ENCODE results near the gene CAPN15. TPM values are rescaled to one million over a fixed set of nuclear protein-coding genes. Genes with fewer than 3 reads are reported as not detected.

Gene CAPN15
- total RNA-seq, 1 experiment from 2014 or later, result 76.4 TPM

DNA sequence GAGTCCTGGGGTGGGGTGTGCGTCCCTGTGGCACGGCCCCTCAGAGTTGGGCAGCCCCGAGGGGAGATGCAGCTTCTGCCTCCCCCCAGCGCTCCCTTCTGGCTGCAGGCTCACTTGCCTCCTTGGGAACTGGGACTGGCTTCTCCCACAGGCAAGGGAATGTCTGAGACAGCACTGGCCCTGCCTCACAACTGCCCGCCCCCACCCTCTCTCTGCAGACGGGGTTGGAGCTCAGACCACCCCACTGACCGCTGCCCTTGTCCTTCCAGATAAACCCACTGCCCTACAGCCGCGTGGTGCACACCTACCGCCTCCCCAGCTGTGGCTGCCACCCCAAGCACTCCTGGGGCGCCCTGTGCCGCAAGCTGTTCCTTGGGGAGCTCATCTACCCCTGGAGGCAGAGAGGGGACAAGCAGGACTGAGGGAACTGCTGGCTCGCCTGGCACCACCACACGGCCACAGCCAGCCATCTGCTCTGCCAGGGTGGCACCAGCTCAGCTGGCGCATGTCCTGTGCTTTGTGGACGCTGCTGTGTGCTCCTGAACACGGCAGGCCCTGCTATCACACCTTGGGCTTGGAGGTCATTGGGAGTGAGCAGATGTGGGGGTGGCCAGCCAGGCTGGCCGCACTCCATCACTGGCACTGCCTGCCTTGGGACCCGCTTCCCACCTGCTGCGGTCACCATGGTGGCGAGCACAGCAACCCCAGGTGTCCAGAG, 55.3 kb downstream of the CAPN15 start:
- no peak overlapping the region for H3K23ac ChIP-seq (ENCODE audit: insufficient read length, low read depth, low read length)
- H3K27me3 Mint-ChIP-seq (ENCODE audit: low read depth), result peaks cover 27% of the 10 kb centered on the region
- H3K18ac ChIP-seq (ENCODE audit: insufficient read length, low read depth, low read length), result no peak overlapping the region
- H3K4ac ChIP-seq (ENCODE audit: low read depth, low read length), result no peak overlapping the region
- DNase-seq, result no peak
- H4K20me1 ChIP-seq (ENCODE audit: control insufficient read depth, insufficient read depth, insufficient read length), result no peaks in the 10 kb centered on the region
- TF ChIP-seq, protein P1, sequence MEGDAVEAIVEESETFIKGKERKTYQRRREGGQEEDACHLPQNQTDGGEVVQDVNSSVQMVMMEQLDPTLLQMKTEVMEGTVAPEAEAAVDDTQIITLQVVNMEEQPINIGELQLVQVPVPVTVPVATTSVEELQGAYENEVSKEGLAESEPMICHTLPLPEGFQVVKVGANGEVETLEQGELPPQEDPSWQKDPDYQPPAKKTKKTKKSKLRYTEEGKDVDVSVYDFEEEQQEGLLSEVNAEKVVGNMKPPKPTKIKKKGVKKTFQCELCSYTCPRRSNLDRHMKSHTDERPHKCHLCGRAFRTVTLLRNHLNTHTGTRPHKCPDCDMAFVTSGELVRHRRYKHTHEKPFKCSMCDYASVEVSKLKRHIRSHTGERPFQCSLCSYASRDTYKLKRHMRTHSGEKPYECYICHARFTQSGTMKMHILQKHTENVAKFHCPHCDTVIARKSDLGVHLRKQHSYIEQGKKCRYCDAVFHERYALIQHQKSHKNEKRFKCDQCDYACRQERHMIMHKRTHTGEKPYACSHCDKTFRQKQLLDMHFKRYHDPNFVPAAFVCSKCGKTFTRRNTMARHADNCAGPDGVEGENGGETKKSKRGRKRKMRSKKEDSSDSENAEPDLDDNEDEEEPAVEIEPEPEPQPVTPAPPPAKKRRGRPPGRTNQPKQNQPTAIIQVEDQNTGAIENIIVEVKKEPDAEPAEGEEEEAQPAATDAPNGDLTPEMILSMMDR (conservative IDR thresholded peaks at IDR 0.05), result no peak; the same call in 1 of the 3 replicates
- H3K27ac ChIP-seq (ENCODE audit: insufficient read length, low read depth, low read length), result no peak overlapping the region
- H3K27me3 ChIP-seq (ENCODE audit: insufficient read depth, low read length), result peaks cover 7% of the 10 kb centered on the region; the same call in 1 of the 2 replicates
- H3K14ac ChIP-seq (ENCODE audit: insufficient read depth, low read length), result no peak overlapping the region; the same call in 1 of the 2 replicates
- H3K27ac Mint-ChIP-seq, result no peak overlapping the region
- no peak overlapping the region for H3K56ac ChIP-seq (ENCODE audit: insufficient read length, low read depth, low read length)
- no peaks in the 10 kb centered on the region for H3K23me2 ChIP-seq (ENCODE audit: insufficient read length, low read depth, low read length, poor library complexity, severe bottlenecking)
- no peak overlapping the region for H4K5ac ChIP-seq (ENCODE audit: insufficient read length, low read depth, low read length)
- no peak overlapping the region for H2BK20ac ChIP-seq (ENCODE audit: low read depth, low read length, poor library complexity, severe bottlenecking)
- no peaks in the 10 kb centered on the region for H3K9me3 ChIP-seq (ENCODE audit: control insufficient read depth, low read depth, low read length)
- no peak overlapping the region for H2AK5ac ChIP-seq (ENCODE audit: insufficient read length, low read length)
- no CpG with 5 or more reads among the region's 21 CpGs for WGBS (ENCODE audit: extremely low coverage, insufficient read length, low lambda C conversion rate)
- peaks cover 6 to 16% of the 10 kb centered on the region in 2 experiments for H3K4me1 Mint-ChIP-seq
- peaks cover 0 to 4% (median 4%) of the 10 kb centered on the region in 3 experiments; a peak in 3 of 7 replicates for H3K36me3 Mint-ChIP-seq (ENCODE audit: insufficient read depth in 1 of 3, low read depth in 3 of 3)
- no peaks in the 10 kb centered on the region for H3K79me1 ChIP-seq (ENCODE audit: insufficient read depth, low read depth, low read length, poor library complexity, severe bottlenecking)
- H3K79me2 ChIP-seq (ENCODE audit: insufficient read depth, low read length), result no peaks in the 10 kb centered on the region
- H3K4me1 ChIP-seq (ENCODE audit: insufficient read depth, low read length), result no peaks in the 10 kb centered on the region; the same call in 1 of the 2 replicates
- no peak overlapping the region for H2BK120ac ChIP-seq (ENCODE audit: low read depth, low read length, poor library complexity, severe bottlenecking)
- no peak overlapping the region for H2BK12ac ChIP-seq (ENCODE audit: insufficient read length, low read depth, low read length)
- no peaks in the 10 kb centered on the region for H3K9me3 Mint-ChIP-seq
- no peak overlapping the region for H2AFZ ChIP-seq (ENCODE audit: low read length)
- H3K9ac ChIP-seq (ENCODE audit: extremely low read depth, insufficient read length, low read length), result no peak overlapping the region
- H2BK5ac ChIP-seq (ENCODE audit: insufficient read length, low read length), result no peak overlapping the region
- H3K4me2 ChIP-seq (ENCODE audit: insufficient read depth, insufficient read length, low read length), result no peak overlapping the region
- H2BK15ac ChIP-seq (ENCODE audit: low read depth, low read length), result no peak overlapping the region
- H3T11ph ChIP-seq (ENCODE audit: low read length), result no peak overlapping the region
- no peak overlapping the region for H4K91ac ChIP-seq (ENCODE audit: insufficient read length, low read depth, low read length)
- no peak overlapping the region for H4K8ac ChIP-seq (replicated peaks; ENCODE audit: insufficient read length, low read depth, low read length)
- no peak overlapping the region; a peak in 1 of 5 replicates for H3K4me3 Mint-ChIP-seq

All from H9 (cell line).